CD4-positive, alpha-beta T cell (primary cell): ENCODE measurements around the gene PLXNB3. TPM values are rescaled to one million over a fixed set of nuclear protein-coding genes. Genes with fewer than 3 reads are reported as not detected.

ENCODE experiments used
- ATAC-seq: fragments of 200-7000 bp; cut with Tn5 transposase; one replicate; pipeline ENCODE4 v1.10.0; 2022; ENCODE audit warnings: mild to moderate bottlenecking; ENCODE audit not compliant: poor library complexity
- CTCF ChIA-PET: fragments of 350-600 bp; sonication (Branson Sonifier 250); formaldehyde crosslinking; loops from one replicate; lab custom pipeline; 2021; ENCODE audit warnings: antibody characterized with exemption, inconsistent platforms; lab: Charles Lee
- POLR2A ChIA-PET: fragments of 350-600 bp; sonication (Branson Sonifier 250); formaldehyde crosslinking; loops from one replicate; lab custom pipeline; 2021; ENCODE audit warnings: antibody characterized with exemption, inconsistent platforms; lab: Charles Lee
- DNase-seq, 14 experiments: peaks; one replicate each; pipeline ENCODE4 v3.0.0-alpha.2; 2013 to 2020; ENCODE audit warnings: mixed read lengths in 2 of 14
- H3K27ac ChIP-seq, 2 donors: one replicate each; pipeline versions ENCODE4 v1.5.1 to v1.7.0; 2013; ENCODE audit warnings: low read length in 2 of 2, low read depth in 1 of 2, mild to moderate bottlenecking in 1 of 2
- H3K27me3 ChIP-seq, 2 experiments: 1 replicate in 1 of 2; 2 replicates in 1 of 2; pipeline versions ENCODE4 v1.6.1 to v1.7.0; 2013; ENCODE audit warnings: low read length in 2 of 2, control low read depth in 1 of 2, mild to moderate bottlenecking in 1 of 2, moderate library complexity in 1 of 2; ENCODE audit not compliant: insufficient read depth in 2 of 2, control insufficient read depth in 1 of 2
- H3K36me3 ChIP-seq: one replicate; pipeline ENCODE4 v1.6.1; 2013; ENCODE audit warnings: low read length, control low read depth; ENCODE audit not compliant: insufficient read depth
- H3K4me1 ChIP-seq: one replicate; pipeline ENCODE4 v1.6.1; 2013; ENCODE audit warnings: low read length, control low read depth; ENCODE audit not compliant: insufficient read depth
- H3K4me3 ChIP-seq: one replicate; pipeline ENCODE4 v1.5.1; 2013; ENCODE audit warnings: mild to moderate bottlenecking, low read length, moderate library complexity
- H3K9me3 ChIP-seq, 2 experiments: 1 replicate in 1 of 2; 2 replicates in 1 of 2; pipeline versions ENCODE4 v1.6.1 to v1.7.0; 2013; ENCODE audit warnings: low read length in 2 of 2, mild to moderate bottlenecking in 2 of 2, control low read depth in 1 of 2, moderate library complexity in 1 of 2; ENCODE audit not compliant: control insufficient read depth in 1 of 2, insufficient read depth in 1 of 2
- H3K27ac Mint-ChIP-seq: one replicate; pipeline ENCODE4 v1.8.0; 2020; ENCODE audit warnings: mixed read lengths
- H3K27me3 Mint-ChIP-seq: one replicate; pipeline ENCODE4 v1.8.0; 2021; ENCODE audit warnings: mixed read lengths
- H3K36me3 Mint-ChIP-seq: one replicate; pipeline ENCODE4 v1.8.0; 2021; ENCODE audit warnings: low read depth, mixed read lengths
- H3K4me1 Mint-ChIP-seq: one replicate; pipeline ENCODE4 v1.8.0; 2021; ENCODE audit warnings: low read depth, mixed read lengths
- H3K4me3 Mint-ChIP-seq: one replicate; pipeline ENCODE4 v1.8.0; 2020; ENCODE audit warnings: mild to moderate bottlenecking, mixed read lengths
- H3K9me3 Mint-ChIP-seq: one replicate; pipeline ENCODE4 v1.8.0; 2020; ENCODE audit warnings: mixed read lengths
- CTCF ChIP-seq: fragments of 200-600 bp; IDR thresholded peaks from one replicate; pipeline ENCODE4 v1.8.0; 2022; ENCODE audit warnings: antibody characterized with exemption, mild to moderate bottlenecking
- intact Hi-C, 2 experiments: fragments of 100-400 bp; cut with DNase I in 1 of 2; cut with micrococcal nuclease in 1 of 2; formaldehyde crosslinking; loops; one replicate each; pipeline versions ENCODE4 v1.15.1 to v1.9.0; 2023 to 2025; cut with DNase I, micrococcal nuclease
- total RNA-seq, 174 experiments: library from RNA in 2 of 174; stranded (reverse) in 2 of 174; gene quantifications; one replicate each; pipeline ENCODE4 v1.2.3 and lab custom pipeline; 2021 to 2026

PLXNB3 gene
- total RNA-seq, 2 experiments from 2014 or later: not detected

- ChIA-PET POLR2A (no interaction called here), CTCF (interaction anchor here (0.5 kb wide), 1 partner anchor 302 kb away, joined by 3 read pairs; no protein-coding TSS in a partner anchor)
- intact Hi-C loops: loop anchor here in 1 of 2 experiments (10.0 kb wide), 1 partner anchor 52 kb away; no protein-coding TSS in a partner anchor
- Mint-ChIP-seq H3K27ac (no peak overlapping the region), H3K36me3 (peaks cover 9% of the 10 kb centered on the region), H3K9me3 (no peaks in the 10 kb centered on the region), H3K4me1 (no peaks in the 10 kb centered on the region), H3K4me3 (no peak overlapping the region), H3K27me3 (no peaks in the 10 kb centered on the region)
- no peaks in the 10 kb centered on the region for H3K27me3 ChIP-seq
- H3K36me3 ChIP-seq: peaks cover 7% of the 10 kb centered on the region
- DNase-seq (no peak), ATAC-seq (no peak)
- H3K27ac ChIP-seq: no peak overlapping the region
- H3K4me3 ChIP-seq: no peak overlapping the region
- H3K4me1 ChIP-seq: no peaks in the 10 kb centered on the region
- no peaks in the 10 kb centered on the region for H3K9me3 ChIP-seq
- TF ChIP-seq CTCF: no peak
Measured at GRCh38 chrX:153802513-153803045, 38.5 kb downstream of the PLXNB3 start.

GRCh38 chrX:153803211-153804099 is 39.4 kb downstream of the PLXNB3 start:
- ChIA-PET CTCF (no interaction called here), POLR2A (interaction anchor here (0.9 kb wide), 1 partner anchor 16 kb away, joined by 3 read pairs; no protein-coding TSS in a partner anchor)
- Mint-ChIP-seq H3K4me3 (no peak overlapping the region), H3K27me3 (no peaks in the 10 kb centered on the region), H3K4me1 (no peaks in the 10 kb centered on the region), H3K27ac (no peak overlapping the region), H3K36me3 (peaks cover 4% of the 10 kb centered on the region), H3K9me3 (no peaks in the 10 kb centered on the region)
- TF ChIP-seq CTCF: no peak
- peaks cover 2% of the 10 kb centered on the region for H3K36me3 ChIP-seq
- intact Hi-C loops: loop anchor here in 1 of 2 experiments (10.0 kb wide), 1 partner anchor 51 kb away; no protein-coding TSS in a partner anchor
- DNase-seq (no peak), ATAC-seq (no peak)
- H3K27ac ChIP-seq: no peak overlapping the region
- no peaks in the 10 kb centered on the region for H3K4me1 ChIP-seq
- H3K27me3 ChIP-seq: no peaks in the 10 kb centered on the region
- no peaks in the 10 kb centered on the region for H3K9me3 ChIP-seq
- no peak overlapping the region for H3K4me3 ChIP-seq

- Histone ChIP-seq H3K4me1 (no peaks in the 10 kb centered on the region), H3K9me3 (no peaks in the 10 kb centered on the region), H3K36me3 (no peaks in the 10 kb centered on the region), H3K27me3 (no peaks in the 10 kb centered on the region), H3K27ac (no peak overlapping the region), H3K4me3 (no peak overlapping the region)
- intact Hi-C loops: loop anchor here in 1 of 2 experiments (10.0 kb wide), 1 partner anchor 51 kb away; no protein-coding TSS in a partner anchor
- no peaks in the 10 kb centered on the region for H3K36me3 Mint-ChIP-seq
- no peak overlapping the region for H3K27ac Mint-ChIP-seq
- ATAC-seq (no peak), DNase-seq (no peak)
- no peaks in the 10 kb centered on the region for H3K4me1 Mint-ChIP-seq
- no peak for TF ChIP-seq CTCF
- ChIA-PET POLR2A (interaction anchor here (0.9 kb wide), 1 partner anchor 15 kb away, joined by 3 read pairs; no protein-coding TSS in a partner anchor), CTCF (no interaction called here)
- no peaks in the 10 kb centered on the region for H3K9me3 Mint-ChIP-seq
- H3K4me3 Mint-ChIP-seq: no peak overlapping the region
- H3K27me3 Mint-ChIP-seq: no peaks in the 10 kb centered on the region
Measured at GRCh38 chrX:153804100-153804595, 40.1 kb downstream of the PLXNB3 start.
